ENCODE results near the gene TK2.

DNA sequence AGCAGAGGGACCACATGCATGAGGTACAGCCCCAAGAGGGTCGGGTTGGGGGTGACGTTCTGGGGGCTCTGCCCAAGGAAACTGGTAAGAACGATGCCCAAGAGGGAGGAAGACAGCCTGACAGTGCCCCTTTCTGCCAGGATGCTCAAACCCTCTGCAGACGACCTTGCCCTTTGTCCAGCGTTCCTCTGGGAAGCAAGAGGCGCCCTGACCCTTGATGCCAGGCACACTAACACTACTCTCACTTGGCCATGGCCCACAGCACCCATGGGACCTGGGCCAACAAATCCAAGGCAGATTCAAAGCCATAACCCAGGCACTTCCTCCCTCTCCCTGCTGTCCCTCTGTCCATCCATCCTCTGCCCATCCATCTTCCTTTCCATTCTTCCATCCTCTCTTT is 20.4 kb downstream of the TK2 start:
- TF ChIP-seq, protein P1, sequence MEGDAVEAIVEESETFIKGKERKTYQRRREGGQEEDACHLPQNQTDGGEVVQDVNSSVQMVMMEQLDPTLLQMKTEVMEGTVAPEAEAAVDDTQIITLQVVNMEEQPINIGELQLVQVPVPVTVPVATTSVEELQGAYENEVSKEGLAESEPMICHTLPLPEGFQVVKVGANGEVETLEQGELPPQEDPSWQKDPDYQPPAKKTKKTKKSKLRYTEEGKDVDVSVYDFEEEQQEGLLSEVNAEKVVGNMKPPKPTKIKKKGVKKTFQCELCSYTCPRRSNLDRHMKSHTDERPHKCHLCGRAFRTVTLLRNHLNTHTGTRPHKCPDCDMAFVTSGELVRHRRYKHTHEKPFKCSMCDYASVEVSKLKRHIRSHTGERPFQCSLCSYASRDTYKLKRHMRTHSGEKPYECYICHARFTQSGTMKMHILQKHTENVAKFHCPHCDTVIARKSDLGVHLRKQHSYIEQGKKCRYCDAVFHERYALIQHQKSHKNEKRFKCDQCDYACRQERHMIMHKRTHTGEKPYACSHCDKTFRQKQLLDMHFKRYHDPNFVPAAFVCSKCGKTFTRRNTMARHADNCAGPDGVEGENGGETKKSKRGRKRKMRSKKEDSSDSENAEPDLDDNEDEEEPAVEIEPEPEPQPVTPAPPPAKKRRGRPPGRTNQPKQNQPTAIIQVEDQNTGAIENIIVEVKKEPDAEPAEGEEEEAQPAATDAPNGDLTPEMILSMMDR (IDR thresholded peaks at IDR 0.05; ENCODE audit: low read length), result no peak
- no peak for TF ChIP-seq EZH2 (optimal IDR thresholded peaks at IDR 0.05; ENCODE audit: low read depth, low read length)
- no peak for TF ChIP-seq EZH2phosphoT487 (IDR thresholded peaks at IDR 0.05; ENCODE audit: low read length)

Data from MM.1S (cell line).